NCI-H1417 (cell line): Measurements from ENCODE around the gene LAMTOR4.
"Not testable (repeated sequence)": the region's sequence is repeated elsewhere in the genome, so short reads cannot be mapped to it uniquely, and the experiment has no call there.

ENCODE experiments used
- DNase-seq, 3 experiments: peaks; one replicate each; lab custom pipeline; 2025; lab: John Stamatoyannopoulos, UW

LAMTOR4 gene

DNA sequence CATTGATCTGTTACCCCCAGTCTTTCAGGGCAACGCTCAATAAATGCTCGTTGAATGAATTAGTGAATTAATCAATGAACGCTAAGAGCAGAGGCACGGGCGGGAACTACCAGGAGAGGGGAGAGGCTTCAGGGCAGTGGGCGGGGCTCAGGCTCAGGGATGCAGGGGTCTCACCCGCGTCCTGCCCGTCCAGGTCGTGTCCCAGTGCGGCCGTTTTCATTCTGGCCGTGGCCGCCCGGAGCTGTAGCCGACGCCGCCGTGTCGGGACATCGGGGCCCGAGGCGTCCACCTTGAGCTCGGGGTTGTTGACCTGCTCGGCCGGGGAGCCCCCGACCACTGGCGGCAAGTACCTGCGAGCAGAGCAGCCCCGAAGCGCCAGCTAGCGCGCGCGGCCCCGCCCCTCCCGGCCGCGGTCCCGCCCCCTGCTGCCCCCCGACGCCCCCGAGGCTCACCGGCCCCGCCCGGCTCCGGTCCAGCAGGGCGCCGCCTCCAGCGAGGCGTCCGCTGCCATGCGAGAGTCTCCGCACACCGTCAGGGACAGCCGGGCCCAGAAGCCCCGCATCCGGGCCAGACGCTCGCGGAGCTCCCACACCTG, 22.5 kb downstream of the LAMTOR4 start:
- DNase-seq, result no peak

DNA sequence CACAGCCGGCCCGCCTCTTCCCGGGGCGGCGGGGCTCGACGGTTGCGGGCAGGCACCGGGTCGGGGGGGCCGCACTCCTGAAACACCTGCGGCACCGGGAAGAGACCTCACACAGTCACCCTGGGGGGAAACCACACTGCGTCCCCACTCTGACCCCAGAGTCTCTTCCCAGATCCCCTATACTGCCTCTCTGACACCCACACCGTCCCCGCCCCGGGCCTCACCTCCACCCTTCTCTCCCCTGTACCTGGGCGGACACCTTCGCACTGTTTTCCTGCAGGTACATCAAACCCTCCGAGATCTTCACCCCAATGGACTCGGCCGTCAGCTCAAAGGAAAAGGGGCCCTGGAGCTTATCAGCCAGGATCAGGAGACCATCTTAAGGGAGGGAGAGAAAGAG, 23.1 kb downstream of the LAMTOR4 start:
- DNase-seq, result no peak

DNA sequence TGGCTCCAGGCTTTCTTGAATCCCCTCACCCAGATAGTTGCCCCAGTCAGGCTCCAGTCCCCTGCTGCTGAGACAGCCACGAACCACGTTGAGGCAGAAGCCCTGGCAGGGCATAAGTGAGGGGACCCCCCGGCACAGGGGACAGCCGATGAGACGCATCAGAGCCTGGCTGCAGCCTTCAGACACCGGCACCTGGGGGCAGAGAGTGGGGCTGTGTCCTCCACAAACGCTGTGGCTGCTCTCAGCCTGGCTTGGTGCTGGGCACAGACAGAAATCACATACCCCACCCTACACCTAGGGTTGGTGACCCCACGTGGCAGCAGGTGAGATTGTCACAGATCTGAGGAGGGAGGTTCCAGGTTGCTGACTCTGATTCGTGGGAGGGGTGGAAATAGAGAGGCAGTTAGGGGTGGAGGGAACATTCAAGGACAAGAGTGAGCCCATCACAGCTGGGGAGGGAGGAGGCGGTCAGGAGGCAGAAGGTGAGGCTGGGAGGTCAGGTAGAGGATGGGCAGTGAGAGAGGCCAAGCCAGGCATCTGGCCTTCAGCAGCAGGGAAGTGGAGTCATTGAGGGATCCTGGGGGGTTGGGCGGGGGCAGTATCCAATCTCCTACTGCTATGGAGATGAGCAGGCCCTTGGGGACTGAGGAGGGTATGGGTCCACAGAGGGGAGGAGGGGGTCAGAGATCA, 25.2 kb downstream of the LAMTOR4 start:
- no peak for DNase-seq

DNA sequence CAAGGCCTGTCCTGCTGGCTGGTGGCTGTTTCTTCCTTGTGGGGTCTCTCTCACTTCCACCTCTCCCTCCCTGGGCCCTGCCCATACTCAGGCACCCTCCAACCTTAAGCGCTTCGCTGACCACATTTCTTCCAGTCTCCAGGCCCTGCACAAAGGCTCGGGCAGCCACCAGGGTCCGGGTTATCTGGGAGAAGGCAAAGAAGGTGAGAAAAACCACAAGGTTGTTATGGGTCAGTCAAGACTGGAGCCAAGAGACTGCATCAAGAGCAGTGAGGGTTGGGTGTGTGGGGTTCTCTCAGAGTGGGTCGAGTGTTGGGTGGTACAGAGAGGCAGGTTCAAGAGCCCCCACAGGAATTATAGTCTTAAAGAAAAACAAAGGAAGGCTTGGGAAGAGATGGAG, 25.9 kb downstream of the LAMTOR4 start:
- no peak for DNase-seq

DNA sequence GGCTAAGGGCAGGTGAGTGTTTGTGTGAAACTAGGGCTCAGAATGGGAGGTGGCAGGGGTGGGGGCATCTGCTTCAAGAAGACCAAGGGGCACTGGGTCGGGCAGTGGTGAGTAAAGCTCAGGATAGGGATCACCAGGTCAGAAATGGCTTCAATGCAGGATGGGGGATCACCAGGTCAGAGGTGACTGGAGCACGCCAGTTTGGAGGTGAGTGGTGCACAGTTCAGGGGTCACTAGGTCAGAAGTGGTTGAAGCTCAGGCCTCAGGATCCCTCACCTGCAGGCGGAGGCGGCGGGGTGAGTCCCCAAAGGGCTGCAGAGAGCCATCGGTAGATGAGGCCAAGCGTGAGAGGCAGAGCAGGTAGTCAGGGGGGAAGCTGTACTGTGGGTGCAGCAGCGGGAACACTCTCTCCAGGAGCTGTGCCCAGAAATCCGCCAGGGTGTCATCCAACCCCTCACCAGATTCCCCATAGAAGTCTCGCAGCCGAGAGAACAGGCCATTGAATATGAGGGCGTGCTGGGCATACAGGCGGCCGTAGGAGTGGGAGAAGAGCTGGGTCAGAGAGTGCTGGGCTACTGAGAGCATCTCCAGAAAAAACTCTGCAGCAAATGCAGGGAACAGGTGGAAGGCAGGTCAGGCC, 26.7 kb downstream of the LAMTOR4 start:
- no peak for DNase-seq

DNA sequence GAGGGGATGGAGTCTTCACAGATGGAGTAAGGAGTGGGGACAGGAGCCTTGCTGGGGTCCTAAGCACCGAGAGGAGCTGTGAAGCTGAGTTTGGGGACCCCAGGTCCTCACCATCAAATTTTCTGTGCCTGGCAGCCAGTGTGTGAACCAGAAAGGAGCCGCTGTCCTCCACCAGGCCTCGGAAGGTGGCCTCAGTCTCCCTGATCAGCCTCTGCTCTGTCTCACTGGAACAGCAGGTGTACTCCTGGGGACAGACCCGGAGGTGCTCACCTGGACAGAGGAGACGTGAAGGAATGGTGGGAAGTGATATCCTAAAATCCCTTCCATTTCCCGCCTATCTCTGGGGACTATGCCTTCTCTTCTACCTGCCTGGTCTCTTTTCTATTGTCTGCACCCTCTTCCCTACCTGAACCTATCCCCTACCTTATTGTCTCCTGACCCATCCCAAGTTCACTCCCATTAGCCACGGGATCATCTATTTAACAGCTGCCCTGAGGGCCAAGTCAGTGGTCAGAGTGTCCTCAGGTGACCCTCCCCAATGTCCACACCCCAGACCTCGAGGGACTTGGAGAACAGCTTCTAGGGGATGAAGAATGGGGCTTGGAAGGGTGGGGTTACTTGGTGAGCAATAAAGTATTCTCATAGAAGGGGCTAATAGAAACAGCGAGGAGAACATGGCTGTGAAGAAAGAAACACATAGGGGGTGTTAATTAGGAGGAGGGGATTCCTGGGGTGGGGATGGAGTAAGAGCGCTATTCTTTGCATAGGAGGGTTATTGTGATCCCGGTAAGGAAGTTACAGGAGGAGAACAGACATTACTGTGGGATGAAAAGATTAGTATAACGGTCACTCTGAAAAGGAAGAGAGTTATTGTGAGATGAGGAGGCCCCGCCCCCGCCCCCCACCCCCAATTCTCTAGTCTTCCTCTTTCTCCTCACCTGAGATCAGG, 27.7 kb downstream of the LAMTOR4 start:
- peak in 1 of 3 experiments; percentile 58 for DNase-seq

DNA sequence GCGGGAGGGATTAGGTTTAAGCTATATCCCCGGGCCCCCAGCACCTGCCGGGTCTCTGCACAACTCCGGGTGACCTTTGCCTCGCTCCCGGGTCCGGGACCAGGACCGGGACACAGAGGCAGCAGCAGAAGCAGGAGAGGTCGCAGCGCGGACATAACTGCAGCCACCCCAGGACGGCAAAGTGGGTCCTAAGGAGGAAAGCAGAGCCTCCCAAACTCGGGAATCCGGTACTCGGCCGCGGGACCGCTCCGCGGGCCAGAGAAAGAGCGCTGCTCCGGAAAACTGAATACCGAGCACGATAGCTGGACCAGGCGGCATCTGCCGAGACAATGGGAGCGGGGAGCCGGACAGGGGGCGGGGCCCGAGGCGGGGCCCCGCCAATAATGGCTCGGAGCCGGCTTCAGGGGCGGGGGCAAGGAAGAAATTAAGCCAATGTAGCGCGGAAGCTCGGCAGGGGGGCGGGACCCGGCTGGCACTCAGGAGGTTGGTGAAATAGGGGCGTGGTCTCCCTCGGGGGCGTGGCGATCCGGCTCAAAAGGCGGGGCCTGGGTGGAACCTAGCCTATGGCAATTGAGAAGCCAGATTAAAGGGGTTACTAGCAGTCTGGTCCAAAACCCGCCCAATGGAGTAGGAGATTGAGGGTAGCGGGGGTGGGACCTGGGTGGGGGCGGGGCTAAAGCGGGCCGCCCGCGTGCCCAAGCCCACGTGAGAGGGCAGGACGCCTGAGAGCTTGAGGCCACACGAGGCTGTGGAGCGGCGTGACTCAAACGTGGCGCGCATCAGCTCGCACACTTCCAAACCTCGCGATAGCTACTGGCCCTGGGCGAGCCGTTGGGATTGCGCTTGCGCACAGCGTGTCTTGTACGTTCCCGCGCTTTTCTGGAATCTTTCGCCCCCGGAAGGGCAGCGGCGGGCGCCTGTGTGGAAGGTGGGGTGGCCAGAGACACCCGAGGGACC, 28.6 kb downstream of the LAMTOR4 start, which contains the start of the genes GPC2 and STAG3:
GPC2 (minus strand) TSS at position 337 of the 957 bp plus-strand sequence; CDS start at position 155, 182 bp downstream.
STAG3 (plus strand) TSS at position 874 of the 957 bp plus-strand sequence. CDS start 2,639 bp downstream, outside the sequence.
- peak; percentile 99 to 100 (median 100) for DNase-seq

DNA sequence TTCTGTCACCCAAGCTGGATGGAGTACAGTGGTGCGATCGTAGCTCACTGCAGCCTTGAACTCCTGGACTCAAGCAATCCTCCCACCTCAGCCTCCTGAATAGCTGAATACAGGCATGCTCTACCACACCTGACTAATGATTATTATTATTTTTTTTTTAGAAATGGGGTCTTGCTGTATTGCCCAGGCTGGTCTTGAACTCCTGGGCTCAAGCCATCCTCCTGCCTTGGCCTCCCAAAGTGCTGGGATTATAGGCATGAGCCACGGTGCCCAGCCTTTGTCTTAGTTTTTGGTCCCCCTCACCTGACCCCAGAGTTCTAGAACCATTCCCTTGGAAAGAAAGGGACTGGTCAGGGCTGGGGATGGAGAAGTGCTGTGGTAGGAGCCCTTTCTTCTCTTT, 31.4 kb downstream of the LAMTOR4 start:
- not testable (repeated sequence) for DNase-seq

DNA sequence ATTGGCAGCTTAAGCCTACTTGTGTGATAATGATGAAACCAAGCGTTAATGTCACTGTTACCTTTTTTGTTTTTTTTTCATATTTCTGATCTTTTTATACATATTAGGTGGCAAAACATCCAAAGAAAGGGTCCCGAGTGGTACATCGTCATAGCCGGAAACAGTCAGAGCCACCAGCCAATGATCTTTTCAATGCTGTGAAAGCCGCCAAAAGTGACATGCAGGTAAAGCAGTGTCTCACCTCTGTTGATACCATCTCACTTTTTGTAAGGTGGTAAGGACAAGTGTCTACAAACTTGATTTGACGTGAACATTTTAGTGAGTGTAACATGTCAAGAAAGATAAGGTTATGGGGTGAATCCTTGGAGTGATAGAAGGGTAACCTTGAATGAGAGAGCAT, 33.9 kb downstream of the LAMTOR4 start:
- not testable (repeated sequence) for DNase-seq

DNA sequence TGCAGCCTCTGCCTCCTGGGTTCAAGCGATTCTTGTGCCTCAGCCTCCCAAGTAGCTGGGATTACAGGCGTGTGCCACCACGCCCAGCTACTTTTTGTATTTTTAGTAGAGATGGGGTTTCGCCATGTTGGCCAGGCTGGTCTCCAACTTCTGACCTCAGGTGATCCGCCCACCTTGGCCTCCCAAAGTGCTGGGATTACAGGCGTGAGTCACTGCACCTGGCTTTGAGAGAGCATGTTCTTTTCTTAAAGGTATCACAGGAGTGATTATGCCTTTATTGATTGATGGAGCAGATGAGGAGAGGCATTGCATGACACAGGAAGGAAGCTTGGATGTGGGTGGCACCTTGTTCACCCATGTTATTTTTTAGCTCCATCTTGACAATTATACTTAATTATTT, 34.4 kb downstream of the LAMTOR4 start:
- DNase-seq, result not testable (repeated sequence)

DNA sequence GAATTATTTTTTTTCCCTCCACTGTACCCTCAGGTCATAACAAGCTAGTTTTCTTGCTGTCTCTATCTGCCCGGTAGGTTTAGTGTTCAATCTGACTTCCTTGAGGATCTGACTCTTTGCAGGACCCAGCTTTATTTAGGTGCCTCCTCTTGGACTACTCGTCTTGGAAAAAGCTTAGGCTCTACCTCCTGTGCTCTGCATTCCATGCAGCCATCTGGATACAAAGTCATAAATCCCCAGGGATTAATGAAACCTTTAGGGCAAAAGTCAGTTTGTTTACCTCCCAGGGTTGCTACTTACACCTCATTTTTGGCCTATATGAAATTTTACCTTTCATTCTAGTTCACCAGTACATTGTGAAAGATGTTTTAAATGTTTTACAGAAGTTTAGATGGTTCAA, 37.0 kb downstream of the LAMTOR4 start:
- no peak for DNase-seq

DNA sequence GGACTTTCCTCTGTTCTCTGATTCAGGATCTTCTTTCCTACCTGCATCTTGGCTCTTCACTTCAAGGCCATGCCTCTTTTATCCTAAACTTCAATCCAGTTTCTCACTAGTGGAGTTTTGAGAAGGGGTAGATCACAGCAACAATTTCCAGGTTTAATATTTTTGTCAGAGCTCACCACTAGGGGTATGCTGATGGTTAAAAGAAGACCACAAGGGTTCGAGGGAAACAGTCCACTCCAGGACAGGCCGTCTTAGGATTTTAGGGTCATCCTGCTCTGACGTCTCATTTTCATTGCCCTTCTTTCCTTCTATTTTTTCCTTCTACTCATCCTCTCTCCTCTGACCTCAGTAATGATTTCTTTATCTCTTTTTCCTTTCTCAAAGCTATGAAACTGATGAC, 40.3 kb downstream of the LAMTOR4 start:
- no peak for DNase-seq

DNA sequence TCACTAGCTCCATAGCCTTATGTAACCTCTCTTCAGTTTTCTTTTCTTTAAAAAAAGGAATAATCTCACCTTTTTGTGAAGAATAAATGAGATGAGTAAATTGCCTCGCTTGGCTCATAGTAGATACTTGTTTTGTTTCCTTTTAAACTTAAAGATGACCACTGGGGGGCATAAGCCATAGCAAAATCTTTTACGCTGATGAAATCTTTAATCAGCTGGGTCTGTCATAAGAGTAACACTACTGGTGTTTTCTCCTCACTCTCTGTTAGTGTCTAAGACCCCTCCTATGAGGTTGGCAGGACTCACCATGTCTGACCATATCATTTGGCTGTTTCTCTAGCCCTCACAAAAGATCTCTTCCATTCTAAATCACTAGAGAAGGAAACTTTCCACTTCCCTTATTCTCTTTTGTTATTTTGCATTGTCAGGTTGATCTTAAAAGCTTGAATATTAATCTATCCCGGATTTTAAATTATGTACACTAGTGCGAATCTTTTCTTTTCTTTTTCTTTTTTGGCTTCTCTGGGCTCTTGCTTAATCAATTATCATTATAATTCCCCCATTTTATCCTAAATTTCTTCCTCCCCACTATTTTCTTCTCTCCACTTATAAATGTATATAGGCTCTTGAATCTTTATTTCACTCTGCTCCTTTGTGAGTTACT, 41.5 kb downstream of the LAMTOR4 start:
- DNase-seq, result no peak

DNA sequence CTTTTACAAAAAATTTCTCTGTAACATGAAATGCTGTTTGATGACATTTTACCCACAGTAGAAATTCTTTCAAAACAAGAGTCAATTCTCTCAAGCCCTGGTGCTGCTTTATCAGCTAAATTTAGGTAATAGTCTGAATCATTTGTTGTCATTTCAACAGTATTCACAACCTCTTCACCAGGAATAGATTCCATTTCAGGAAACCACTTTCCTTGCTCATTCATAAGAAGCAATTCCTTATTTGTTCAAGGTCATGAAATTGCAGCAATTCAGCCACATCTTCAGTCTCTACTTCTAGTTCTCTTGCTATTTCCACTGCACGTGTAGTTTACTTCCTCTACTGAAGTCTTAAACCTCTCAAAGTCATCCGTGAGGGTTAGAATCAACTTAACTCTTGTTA, 43.1 kb downstream of the LAMTOR4 start:
- DNase-seq, result no peak

DNA sequence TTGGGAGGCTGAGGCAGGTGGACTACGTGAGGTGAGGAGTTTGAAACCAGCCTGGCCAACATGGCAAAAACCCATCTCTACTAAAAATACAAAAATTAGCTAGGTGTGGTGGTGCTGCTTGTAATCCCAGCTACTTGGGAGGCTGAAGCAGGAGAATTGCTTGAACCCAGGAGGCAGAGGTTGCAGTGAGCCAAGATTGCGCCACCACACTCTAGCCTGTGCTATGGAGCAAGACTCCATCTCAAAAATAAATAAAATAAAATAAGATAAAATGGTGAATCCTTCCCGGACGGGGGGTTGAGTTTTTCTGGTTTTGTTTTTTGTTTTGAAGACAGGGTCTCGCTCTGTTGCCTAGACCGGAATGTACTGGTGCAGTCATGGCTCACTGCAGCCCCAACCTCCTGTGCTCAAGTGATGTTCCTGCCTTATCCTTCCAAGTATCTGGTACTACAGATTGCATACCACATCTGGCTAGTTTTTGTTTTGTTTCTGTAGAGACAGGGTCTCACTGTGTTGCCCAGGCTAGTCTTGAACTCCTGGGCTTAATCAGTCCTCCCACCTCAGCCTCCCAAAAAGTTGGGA, 43.7 kb downstream of the LAMTOR4 start:
- not testable (repeated sequence) for DNase-seq

DNA sequence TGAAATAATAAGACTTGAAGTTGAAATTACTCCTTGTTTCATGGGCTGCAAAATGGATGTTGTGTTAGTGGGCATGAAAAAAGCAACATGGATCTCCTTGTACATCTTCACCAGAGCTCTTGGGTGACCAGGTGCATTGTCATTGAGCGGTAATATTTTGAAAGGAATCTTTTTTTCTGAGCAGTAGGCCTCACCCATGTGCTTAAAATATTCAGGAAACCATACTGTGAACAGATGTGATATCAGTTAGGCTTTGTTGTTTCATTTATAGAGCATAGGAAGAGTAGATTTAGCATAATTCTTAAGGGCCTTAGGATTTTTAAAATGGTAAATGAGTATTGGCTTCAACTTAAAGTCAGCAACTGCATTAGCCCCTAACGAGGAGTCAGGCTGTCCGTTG, 44.3 kb downstream of the LAMTOR4 start:
- DNase-seq, result no peak

DNA sequence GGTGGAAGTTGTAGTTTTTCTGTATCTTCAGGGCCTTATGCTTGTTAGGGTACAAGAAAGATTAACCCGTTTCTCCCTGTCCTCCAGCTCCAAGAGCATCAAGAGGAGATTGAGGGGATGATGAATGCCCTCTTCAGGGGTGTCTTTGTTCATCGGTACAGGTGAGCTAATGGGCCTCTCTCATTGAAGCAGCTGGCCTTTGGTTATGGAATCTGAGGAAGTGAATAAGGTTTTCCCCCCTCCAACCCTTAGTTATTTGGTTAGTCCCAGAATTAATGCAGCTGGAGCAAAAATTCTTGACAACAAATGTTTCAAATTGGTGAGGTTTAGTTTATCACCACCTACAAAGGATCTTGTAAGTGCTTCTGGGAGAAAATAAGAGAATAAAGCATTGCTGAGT, 46.5 kb downstream of the LAMTOR4 start:
- DNase-seq, result no peak

DNA sequence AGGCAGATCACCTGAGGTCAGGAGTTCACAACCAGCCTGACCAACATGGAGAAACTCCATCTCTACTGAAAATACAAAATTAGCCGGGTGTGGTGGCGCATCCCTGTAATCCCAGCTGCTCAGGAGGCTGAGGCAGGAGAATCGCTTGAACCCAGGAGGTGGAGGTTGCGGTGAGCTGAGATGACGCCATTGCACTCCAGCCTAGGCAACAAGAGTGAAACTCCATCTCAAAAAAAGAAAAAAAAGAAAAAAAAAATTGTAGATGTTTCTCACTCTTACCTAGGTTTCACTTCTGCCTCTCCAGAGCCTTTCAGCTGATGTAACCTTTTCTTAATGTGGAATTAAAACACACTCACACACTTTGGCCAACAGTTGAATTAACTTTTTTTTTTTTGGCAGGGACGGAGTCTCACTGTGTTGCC, 47.2 kb downstream of the LAMTOR4 start:
- not testable (repeated sequence) for DNase-seq

DNA sequence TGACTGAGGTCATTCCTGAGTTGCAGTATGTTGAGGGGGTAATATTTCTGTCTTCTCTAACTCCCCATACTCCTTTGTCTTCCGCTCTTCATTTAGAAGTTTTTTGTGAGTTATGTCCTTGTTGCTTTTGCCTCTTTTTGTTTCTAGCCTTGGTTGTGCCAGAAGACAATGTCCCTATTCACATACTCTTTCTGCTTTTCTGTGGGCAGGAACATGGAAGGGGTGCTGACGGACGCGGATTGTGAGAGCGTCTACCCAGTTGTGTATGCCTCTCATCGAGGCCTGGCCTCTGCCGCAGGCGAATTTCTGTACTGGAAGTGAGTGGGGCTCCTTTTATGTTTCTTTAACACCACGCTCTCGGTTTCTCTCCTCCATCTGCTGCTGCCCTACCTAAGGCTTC, 49.5 kb downstream of the LAMTOR4 start:
- no peak for DNase-seq

DNA sequence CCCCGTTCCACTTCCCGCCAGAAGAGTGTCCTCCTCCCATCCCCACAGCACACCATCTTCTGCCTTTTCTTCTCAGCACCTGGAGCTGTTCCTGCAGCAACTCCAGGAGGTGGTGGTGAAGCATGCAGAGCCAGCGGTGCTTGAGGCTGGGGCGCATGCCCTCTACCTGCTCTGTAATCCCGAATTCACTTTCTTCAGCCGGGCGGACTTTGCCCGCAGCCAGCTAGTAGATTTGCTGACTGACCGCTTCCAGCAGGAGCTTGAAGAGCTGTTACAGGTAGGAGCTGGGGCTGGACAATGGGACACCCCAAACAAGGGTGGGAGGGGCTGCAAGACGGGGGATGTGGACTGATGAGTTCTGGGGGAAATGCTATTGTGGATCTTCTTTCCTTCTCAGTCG, 52.0 kb downstream of the LAMTOR4 start:
- no peak for DNase-seq
